HG02981 (cell line): ENCODE measurements around the gene DPY19L2.
"Not testable (repeated sequence)": the region's sequence is repeated elsewhere in the genome, so short reads cannot be mapped to it uniquely, and the experiment has no call there.

Experiments
- ATAC-seq: cut with Tn5 transposase; IDR thresholded peaks from one replicate; pipeline ENCODE4 v1.9.1; 2021; ENCODE audit warnings: mild to moderate bottlenecking, moderate library complexity; ENCODE audit not compliant: unreplicated experiment

The DPY19L2 gene

DNA sequence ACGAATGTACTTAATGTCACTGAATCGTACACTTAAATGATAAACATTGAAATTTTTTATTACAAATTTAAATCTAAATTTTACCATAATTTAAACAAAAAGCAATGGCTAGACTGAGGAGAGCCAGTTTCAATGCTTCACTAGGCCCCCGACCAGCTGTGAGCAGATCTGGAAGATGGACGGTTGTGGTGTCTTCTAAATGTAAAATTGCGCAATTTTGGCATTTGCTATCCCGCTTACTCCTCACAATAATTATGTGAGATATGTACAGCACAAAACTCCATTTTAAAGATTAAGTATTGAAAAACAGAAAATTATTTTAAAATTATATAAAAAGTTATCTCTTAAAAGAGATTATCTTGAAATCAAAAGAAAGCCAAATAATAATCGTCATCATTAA is 5.3 kb downstream of the DPY19L2 start:
- not testable (repeated sequence) for ATAC-seq

DNA sequence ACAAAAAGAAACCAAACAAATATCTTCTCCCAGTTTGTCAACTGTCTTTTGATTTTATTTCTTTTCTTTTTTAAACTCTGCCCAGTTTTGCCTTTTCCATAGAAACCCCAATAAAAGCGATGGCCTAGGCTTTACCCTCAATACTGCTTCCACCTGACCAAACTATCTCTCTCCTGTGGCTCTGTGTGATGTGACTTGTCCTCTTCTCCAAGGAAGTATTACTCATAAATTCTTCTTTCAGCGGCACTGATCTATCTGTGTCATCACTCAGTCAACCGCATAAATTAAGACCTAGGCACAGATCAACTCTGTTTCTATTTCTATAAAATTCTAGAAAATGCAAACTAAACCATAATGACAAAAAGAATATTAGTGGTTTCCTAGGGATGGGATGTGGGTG is 9.8 kb downstream of the DPY19L2 start:
- ATAC-seq: not testable (repeated sequence)

DNA sequence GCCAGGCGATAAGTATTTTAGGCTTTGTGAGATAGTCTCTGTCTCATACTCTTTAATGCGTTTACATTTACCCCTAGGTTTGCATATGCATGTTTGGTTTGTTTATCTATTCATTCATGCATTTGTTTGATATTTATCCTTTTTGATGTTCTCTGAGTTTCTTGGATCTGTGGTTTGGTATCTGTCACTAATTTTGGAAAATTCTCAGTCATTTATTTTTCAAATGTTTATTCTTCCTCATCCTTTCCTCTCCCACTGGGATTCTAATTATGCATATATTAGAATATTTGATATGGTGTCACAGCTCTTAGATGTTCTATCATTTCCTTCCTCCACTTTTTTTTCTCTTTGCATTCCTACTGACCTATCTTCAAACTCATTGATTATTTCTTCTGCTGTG is 11.9 kb downstream of the DPY19L2 start:
- not testable (repeated sequence) for ATAC-seq

DNA sequence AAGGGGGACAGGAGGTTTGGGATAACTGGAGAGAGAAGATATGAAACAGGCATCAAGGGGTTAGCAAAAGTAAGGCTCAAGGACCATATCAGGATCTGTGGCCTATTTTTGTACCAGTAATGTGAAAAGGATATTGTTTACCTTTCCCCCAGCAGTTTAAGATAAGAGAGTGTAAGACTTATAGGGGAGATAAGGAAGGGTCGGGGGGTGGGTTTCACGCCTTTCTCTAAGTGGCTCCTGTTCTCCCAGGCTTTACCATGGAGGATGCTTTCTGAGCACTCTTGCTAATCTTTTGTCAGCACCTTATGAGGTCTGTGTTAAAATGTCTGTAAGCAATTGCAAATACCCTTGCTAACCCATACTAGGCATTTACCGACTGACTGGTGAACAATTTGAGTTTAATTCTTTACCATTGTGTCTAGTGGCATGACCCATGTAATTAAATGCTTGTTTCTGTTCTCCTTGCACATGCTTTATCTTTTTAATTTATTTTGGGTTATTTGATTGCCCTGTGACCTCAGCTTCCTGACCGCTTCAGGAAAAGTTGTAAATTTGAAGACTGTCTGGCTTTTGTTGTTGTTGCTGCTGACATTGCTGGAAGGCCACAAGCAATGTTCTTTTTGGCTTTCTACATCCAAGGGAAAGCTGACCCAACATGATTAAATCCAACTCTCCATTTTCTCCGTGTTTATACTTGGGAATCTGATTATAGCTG is 12.6 kb downstream of the DPY19L2 start:
- not testable (repeated sequence) for ATAC-seq

DNA sequence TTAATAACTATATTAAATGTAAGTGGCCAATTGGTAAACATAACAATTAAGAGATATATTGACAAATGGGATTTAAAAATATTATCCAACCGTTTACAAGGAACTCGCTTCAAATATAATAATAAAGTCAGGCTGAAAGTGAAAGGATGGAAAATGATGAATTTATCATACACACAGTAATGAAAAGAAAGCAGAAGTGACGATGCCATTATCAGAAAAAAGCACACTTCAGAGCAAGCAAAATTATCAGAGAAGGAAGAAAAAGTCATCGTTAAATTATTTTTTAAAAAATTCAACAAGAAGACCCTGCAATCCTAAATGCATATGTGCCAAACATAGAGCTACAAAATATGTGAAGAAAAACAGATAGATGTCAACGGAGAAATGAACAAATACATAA is 13.8 kb downstream of the DPY19L2 start:
- not testable (repeated sequence) for ATAC-seq

DNA sequence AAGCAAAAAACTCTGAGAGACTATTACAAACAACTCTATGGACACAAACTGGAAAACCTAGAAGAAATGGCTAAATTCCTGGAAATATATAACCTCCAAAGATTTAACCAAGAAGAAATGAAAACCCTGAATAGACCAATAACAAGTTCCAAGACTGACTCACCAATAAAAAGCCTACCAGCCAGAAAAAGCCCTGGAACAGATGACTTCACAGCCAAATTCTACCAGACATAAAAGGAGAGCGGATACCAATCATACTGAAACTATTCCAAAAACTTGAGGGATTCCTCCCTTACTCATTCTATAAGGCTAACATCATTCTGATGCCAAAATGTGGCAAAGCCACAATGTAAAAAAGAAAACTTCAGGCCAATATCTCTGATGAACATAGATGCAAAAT is 18.8 kb downstream of the DPY19L2 start:
- not testable (repeated sequence) for ATAC-seq

DNA sequence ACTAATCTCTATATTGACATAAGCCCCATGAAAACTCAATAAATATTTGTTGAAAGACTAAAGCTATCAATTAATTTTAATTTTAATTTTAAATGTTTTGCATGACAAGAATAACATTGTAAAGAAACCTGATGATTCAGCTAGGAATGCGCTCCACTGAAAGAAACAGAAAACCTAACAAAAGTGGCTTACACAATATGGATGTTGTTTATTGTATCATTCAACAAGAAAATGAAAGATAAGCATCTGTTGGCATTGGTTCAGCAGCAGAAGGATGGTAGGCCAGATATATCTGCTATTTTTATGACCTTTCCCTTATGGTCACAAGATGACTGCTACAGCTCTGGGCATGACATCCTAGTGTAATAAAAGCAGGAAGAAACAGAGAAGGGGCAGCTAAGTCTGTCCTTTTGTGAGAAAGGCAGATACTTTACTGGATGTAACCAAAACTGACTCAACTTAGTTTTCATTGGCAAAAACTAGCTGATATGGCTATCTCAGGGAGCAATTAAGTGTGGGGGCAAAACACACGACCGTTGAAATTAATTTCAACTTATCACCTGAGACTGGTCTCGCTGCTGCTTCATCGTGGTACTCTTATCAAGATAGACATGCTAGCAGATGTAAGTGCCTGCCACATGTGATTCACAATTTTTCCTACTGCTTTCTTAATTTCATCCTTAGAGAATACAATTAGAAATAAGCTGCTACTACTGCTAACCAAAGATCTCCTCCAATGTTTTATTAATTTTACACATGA is 24.7 kb downstream of the DPY19L2 start:
- not testable (repeated sequence) for ATAC-seq

DNA sequence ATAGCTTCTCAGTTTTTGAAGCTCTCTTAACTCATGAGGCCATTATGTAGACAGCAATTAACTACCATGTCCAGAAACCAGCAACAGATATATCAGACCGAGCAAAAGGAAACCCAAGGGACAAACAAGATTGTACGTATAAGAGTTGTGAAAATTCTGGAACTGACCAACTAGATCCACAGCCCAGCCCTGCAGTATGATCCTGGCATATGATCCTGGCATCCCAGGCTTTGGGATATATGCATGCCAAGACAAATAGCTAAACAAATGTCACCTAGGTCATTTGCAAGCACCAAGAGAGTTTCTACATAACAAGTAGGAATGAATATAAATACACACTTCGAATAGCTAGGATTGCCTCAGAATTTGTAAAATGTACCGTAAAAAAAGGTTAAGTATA is 44.0 kb downstream of the DPY19L2 start:
- not testable (repeated sequence) for ATAC-seq

DNA sequence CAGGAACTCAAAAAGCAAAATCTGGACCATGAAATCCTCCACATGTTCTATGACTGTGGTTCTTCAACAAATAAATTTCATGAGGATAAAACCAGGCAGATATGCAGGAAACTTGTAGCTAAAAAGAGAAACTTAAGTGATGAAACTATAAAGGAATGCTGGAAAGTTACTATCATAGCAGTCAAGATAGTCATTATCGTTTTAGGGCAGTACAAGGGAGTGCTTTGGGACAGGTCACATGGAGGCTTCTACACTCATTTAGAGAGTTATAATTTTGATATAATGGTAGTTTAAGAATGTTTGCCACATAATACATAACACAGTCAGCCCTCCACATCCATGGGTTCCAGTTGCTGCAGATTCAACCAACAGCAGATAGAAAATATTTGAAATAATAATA is 52.7 kb downstream of the DPY19L2 start:
- ATAC-seq: not testable (repeated sequence)

DNA sequence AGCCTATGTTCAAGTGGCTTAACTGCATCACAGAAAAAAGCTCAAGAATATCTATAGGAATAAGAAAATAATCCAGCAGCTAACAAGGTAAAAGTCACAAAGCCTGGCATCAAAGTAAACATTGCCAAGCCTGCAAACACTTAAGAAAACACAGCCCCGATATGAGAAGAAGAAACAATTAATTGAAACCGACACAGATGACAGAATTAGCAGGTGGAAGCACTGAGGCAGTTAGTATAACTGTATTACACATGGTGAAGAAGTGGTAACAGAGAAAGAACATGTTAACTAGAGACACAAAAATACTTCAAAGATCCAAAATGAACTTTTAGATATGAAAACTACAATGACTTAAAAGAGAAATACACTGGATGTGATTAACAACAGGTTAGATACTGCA is 57.0 kb downstream of the DPY19L2 start:
- not testable (repeated sequence) for ATAC-seq

DNA sequence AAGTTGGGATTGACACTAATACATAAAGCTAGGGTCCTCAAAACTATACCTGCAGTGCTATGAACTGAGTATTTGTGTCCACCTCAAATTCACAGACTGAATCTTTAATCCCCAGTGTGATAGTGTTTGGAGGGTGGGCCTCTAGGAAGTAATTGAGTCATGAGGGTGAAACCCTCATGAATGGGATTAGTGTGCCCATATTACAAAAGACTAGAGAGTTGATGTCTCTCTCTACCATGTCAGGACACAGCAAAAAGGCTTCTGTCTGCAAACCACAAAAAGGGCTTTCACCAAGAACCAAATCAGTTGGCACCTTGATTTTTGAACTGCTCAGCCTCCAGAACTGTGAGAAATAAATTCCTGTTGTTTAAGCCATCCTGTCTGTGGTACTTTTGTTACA is 59.0 kb downstream of the DPY19L2 start:
- ATAC-seq: not testable (repeated sequence)

DNA sequence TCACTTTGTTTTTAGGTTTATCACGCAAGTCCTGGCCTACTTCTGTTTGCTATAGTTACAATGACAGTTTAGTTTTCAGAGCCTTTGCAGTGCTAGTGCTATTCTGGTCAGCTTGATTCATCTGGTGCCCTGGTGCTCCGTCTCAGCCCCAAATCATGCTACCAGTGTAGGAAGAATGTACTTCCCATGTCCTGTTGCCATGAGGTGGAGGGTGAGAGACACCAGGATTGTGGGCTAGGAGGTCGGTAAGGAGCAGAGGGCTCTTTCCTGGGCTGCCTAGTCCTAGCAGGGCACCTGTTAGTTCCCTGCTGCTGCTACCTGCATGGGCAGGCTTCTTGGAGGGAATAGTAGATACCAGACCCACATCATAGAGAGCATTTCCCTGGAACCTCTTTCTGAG is 63.3 kb downstream of the DPY19L2 start:
- ATAC-seq: not testable (repeated sequence)

DNA sequence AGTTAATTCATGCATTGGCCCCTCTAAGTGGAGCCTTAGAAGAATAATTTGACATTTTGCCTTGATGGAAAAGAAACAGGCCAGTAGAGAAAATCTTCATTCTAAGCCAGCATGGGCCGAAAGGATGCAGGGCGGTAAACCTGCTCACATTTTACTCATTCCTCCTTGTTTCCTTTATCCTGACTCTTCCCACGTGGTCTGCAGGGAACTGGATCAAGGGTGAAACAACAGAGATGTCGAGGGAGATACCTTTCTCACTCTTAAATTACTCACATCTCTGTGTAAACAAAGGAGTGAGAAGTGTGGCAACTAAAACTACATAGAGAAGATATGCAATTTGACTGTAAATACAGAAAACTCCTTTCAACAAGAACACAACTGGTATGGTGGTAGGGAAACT is 73.5 kb downstream of the DPY19L2 start:
- not testable (repeated sequence) for ATAC-seq

DNA sequence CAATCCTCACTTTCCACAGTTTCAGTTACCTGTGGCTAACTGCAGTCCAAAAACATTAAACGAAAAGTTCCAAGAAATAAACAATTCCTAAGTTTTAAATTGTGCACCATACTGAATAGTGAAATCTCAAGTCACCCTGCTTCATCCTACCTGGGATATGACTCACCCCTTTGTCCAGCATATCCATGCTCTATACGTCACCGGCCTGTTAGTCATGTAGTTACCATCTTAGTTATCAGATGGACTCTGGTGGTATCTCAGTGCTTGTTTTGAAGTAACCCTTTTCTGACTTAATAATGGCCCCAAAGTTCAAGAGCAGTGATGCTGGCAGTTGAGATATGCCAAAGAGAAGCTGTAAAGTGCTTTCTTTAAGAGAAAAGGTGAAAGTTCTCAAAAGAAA is 83.9 kb downstream of the DPY19L2 start:
- ATAC-seq: not testable (repeated sequence)

DNA sequence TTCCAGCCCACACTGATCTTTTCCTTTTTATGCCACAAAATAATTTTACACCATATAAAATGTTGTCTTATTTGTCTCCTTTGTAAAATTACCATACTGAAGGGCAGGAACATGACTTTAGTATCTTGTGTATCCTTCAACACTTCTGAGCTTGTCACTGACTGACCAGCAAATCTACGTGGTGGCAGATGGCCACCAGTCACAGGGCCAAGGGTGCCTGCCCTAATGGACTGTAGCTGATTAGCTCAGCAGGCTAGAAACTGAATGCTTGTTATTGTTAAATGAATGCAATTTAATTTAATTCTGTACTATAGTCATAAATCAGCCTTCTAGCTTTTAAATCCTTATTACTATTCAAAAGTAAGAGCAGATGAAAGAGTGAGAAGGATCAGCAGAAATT is 85.0 kb downstream of the DPY19L2 start:
- not testable (repeated sequence) for ATAC-seq

DNA sequence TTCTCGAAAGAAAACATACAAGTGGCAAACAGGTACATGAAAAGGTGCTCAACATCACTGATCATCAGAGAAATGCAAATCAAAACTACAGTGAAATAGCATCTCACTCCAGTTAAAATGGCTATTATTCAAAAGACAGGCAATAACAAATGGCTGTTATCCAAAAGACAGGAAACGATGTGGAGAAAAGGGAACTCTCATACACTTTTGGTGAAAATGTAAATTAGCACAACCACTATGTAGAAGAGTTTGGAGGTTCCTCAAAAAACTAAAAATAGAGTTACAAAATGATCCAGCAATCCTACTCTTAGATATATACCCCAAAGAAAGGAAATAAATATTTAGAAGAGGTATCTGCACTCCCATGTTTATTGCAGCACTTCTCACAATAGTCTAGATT is 90.7 kb downstream of the DPY19L2 start:
- not testable (repeated sequence) for ATAC-seq

DNA sequence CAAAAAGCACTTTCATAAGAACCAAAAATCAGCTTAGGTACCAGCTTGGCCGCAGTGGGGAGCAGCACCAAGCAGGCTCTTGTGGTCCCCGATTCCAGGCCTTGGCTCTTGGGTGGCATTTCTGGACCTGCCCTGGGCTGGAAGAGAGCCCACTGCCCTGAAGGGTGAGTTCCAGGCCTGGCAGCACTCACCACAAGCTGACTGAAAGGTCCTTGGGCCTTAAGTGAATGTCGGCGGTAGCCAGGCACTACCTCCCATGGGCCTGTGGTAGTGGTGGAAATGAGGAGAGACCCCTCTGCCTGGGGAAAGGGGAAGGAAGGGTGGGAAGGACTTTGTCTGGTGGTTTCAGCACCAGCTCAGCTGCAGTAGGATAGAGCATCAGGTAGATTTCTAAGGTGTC is 96.3 kb downstream of the DPY19L2 start:
- not testable (repeated sequence) for ATAC-seq

DNA sequence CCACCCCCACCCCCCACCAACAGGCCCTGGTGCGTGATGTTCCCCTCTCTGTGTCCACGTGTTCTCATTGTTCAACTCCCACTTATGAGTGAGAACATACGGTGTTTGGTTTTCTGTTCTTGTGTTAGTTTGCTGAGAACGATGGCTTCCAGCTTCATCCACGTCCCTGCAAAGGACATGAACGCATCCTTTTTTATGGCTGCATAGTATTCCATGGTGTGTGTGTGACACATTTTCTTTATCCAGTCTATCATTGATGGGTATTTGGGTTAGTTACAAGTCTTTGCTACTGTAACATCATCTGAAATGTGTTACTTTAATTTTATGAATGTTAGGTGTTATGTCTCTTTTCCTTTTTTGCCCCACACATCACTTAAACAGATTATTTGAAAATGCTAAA is 109.8 kb downstream of the DPY19L2 start:
- not testable (repeated sequence) for ATAC-seq

DNA sequence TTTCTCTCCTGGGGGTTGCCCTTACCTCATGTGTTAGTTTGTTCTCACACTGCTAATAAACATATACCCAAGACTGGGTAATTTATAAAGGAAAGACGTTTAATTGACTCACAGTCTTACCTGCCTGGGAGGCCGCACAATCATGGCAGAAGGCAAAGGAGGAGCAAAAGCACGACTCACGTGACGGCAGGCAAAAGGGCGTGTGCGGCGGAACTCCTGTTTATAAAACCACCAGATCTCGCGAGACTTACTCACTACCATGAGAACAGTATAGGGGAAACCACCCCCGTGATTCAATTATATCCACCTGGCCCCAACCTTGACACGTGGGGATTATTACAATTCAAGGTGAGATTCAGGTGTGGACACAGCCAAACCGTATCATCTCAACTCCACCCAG is 116.9 kb downstream of the DPY19L2 start:
- ATAC-seq: not testable (repeated sequence)

DNA sequence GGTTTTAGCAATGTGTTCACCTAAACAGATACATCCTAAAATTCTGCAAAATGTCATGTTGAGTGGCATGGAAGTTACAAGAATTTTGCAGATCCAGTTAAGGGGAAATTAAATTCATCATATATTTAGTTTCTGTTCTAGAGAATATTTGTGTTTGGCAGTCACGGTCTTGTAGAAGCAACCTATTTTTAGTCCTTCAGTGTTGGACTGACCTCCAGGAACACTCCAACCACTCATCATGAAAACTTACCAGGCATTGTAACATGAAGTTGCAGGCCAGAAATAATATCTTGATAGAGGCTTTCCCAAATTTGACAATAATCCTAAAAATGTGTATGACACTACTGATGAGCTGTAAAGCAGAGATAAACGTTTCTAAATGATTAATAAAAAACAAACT is 119.3 kb downstream of the DPY19L2 start:
- ATAC-seq: not testable (repeated sequence)

DNA sequence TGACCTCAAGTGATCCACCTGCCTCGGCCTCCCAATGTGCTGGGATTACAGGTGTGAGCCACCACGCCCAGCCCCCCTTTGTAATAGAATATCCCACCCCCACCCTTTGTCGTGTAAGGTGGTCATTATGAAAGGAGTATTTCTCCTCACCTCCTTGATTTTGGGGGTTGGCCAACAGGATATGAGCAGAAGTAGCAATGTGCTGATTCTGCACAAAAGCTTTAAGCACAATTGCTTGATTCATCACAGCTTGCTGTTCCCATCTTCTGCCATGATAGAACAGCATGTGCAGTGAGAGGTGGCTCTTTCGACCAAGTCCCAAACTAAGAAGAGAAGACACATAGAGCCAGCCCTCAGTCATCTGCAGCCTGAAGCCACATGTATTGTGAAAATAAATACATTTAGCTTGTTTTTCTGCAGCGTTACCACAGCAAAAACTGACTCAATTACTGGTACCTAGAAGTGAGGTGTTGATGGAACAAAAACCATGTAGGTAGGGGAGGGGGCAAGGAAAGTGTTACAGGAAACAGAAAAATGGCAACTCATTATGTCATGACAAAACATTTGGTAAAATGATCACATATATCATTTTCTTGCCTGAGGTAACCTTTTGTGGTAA is 122.9 kb downstream of the DPY19L2 start:
- ATAC-seq: not testable (repeated sequence)

DNA sequence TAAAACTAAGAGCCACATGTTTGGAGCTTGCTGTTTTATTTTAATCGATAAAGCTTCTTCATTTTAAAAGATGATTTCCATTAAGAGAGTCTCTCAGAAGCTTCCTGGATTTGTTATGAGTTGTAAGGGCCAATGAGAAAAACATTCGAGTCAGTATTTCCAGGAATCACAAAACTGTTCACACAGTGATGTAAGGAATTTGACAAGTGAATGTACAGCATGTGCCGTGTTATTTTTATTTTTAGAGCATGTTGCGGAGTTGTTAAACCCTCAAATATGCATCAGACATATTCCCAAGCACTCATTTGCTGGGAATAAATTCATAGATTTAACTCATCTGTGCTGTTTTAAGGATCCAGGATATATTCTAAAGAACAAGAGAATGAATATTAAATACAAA is 129.6 kb downstream of the DPY19L2 start:
- not testable (repeated sequence) for ATAC-seq
